Measurements from ENCODE around the gene DNAH9.

The DNAH9 gene

DNA sequence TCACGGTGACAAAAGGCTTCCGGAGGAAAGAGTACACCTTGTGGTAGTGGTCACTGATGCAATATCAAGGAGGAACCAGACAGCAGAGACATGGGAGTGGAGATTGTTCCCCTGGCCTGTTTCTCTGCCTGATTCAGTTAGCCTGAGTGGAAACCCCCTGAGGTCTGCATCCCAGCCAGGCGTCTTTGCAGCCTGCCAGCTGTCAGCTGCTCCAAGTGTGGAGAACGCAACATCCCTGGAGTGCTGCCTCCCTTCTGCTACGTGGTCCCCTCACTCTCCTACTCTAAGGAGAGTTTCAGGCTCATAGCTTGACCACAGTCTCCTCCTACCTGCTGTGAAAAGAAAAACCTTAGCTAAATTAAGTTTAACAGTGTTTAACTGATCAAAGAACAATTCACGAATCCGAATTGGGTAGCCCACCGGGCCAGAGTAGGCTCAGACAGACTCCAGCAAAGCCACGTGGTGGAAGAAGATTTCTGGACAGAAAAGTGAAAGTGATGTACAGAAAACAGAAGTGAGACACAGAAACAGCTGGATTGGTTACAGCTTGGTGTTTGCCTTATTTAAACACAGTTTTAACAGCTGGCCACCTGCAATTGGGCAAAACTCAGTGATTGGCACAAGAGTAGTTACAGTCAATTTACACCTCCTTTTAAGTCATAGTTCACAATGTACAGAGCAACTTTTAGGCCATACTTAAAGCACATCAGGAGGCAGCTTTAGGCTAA is 188.6 kb downstream of the DNAH9 start:
- H3K4me3 ChIP-seq (ENCODE audit: low read depth, low read length), result no peak overlapping the region
- H3K9me3 ChIP-seq (ENCODE audit: control insufficient read depth, insufficient read depth, low read length), result no peaks in the 10 kb centered on the region
- no peaks in the 10 kb centered on the region for H3K36me3 ChIP-seq (ENCODE audit: control insufficient read depth, insufficient read depth, low read length)
- H3K4me1 ChIP-seq (ENCODE audit: control insufficient read depth, insufficient read depth, low read length), result no peaks in the 10 kb centered on the region
- no peak overlapping the region for H3K9ac ChIP-seq (ENCODE audit: low read depth, low read length)
- no peaks in the 10 kb centered on the region for H3K27me3 ChIP-seq (ENCODE audit: control insufficient read depth, insufficient read depth, low read length)

DNA sequence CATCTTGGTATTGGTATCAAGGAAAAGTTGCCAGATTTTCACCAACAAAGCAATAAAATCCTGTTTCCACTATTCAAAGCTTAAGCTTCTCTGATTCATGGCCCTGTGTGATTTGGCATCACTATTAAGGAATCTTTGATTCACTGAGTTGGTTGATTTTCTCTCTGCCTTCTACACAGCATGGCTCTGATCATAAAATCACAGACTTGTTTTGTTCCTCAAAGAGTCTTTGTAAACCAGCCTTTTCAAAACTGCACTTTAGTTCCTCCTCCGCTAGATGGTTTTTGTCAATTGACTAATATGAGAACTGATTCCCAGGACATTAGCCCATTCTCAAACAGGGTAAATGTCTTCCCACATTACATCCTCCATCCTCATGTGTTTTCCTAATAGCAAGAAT is 197.6 kb downstream of the DNAH9 start:
- Histone ChIP-seq H3K9ac (ENCODE audit: low read depth, low read length) (no peak overlapping the region), H3K4me3 (ENCODE audit: low read depth, low read length) (no peak overlapping the region), H3K36me3 (ENCODE audit: control insufficient read depth, insufficient read depth, low read length) (no peaks in the 10 kb centered on the region), H3K4me1 (ENCODE audit: control insufficient read depth, insufficient read depth, low read length) (no peaks in the 10 kb centered on the region), H3K9me3 (ENCODE audit: control insufficient read depth, insufficient read depth, low read length) (no peaks in the 10 kb centered on the region), H3K27me3 (ENCODE audit: control insufficient read depth, insufficient read depth, low read length) (no peaks in the 10 kb centered on the region)

DNA sequence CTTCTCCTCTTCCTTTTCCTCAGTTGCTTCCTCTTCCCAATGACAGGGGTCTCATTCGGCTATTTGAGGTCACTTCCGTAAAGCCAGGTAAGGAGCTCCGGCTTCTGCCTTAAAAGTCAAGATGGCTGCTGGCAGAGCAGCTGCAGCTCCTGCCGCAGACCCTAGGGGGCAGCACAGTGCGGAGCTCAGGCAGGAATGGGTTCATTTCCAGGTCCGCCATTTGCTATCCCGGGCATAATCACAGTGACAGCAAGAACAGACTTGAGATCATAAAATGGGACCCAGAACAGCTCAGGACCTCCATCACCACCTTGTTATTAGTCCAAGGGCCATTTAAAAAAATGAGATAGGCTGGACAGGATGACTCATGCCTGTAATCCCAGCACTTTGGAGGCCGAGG is 199.5 kb downstream of the DNAH9 start:
- Histone ChIP-seq H3K4me3 (ENCODE audit: low read depth, low read length) (no peak overlapping the region), H3K27me3 (ENCODE audit: control insufficient read depth, insufficient read depth, low read length) (no peaks in the 10 kb centered on the region), H3K9ac (ENCODE audit: low read depth, low read length) (no peak overlapping the region), H3K36me3 (ENCODE audit: control insufficient read depth, insufficient read depth, low read length) (no peaks in the 10 kb centered on the region), H3K9me3 (ENCODE audit: control insufficient read depth, insufficient read depth, low read length) (no peaks in the 10 kb centered on the region), H3K4me1 (ENCODE audit: control insufficient read depth, insufficient read depth, low read length) (no peaks in the 10 kb centered on the region)

DNA sequence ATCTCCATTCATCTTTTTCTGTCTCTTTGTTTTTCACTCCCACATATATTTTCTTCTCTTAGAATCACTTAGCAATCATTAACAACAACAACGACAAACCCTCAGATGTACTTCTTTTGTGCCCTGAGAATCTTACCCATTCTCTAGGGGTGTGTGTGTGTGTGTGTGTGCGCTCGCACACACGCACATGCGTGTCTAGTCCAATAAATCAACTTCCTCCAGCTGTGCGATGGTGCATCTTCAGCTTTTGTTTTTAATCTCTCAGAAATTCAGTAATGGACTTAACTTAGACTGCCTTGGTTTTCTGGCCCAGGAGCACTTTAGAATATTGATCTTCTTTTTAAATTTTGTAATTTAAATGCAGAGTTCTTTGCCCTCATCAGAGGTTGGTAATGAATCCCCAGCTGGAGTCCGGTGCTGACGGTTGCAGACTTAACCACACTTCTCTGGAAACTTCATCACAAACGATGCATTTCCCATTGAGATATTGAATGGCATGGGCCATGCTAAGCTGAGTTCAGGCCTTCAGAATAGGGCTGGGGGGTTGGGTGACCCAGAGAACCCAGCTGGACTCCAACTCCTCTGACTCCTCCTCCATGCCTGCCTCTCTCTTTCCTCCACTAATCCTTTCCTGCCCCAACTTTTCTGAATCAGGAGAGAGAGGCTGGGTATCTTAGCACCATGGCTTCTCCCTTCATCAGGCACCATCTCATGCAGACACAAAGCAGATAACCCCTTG is 205.1 kb downstream of the DNAH9 start:
- H3K4me3 ChIP-seq (ENCODE audit: low read depth, low read length), result no peak overlapping the region
- no peaks in the 10 kb centered on the region for H3K27me3 ChIP-seq (ENCODE audit: control insufficient read depth, insufficient read depth, low read length)
- no peak overlapping the region for H3K9ac ChIP-seq (ENCODE audit: low read depth, low read length)
- H3K4me1 ChIP-seq (ENCODE audit: control insufficient read depth, insufficient read depth, low read length), result no peaks in the 10 kb centered on the region
- no peaks in the 10 kb centered on the region for H3K9me3 ChIP-seq (ENCODE audit: control insufficient read depth, insufficient read depth, low read length)
- H3K36me3 ChIP-seq (ENCODE audit: control insufficient read depth, insufficient read depth, low read length), result no peaks in the 10 kb centered on the region

DNA sequence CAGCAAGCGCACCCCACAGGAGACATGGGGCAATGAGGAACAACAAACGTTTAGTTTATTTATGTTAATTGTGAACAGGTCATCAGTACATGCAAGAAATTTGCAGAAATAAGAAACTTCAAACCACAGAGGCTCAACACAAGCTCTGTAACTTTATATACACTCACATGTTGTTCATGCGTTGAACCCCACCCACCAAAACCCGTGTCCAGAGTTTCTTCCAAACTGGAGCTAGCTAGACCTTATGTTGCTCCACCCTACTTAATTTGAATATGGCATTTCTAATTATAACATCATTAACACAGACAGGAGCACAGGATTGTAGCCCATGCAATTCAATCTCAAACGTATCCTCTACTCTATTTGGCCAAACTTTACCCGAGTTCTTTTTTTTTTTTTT is 206.9 kb downstream of the DNAH9 start:
- Histone ChIP-seq H3K4me1 (ENCODE audit: control insufficient read depth, insufficient read depth, low read length) (no peaks in the 10 kb centered on the region), H3K9ac (ENCODE audit: low read depth, low read length) (no peak overlapping the region), H3K9me3 (ENCODE audit: control insufficient read depth, insufficient read depth, low read length) (no peaks in the 10 kb centered on the region), H3K27me3 (ENCODE audit: control insufficient read depth, insufficient read depth, low read length) (no peaks in the 10 kb centered on the region), H3K4me3 (ENCODE audit: low read depth, low read length) (no peak overlapping the region), H3K36me3 (ENCODE audit: control insufficient read depth, insufficient read depth, low read length) (no peaks in the 10 kb centered on the region)

DNA sequence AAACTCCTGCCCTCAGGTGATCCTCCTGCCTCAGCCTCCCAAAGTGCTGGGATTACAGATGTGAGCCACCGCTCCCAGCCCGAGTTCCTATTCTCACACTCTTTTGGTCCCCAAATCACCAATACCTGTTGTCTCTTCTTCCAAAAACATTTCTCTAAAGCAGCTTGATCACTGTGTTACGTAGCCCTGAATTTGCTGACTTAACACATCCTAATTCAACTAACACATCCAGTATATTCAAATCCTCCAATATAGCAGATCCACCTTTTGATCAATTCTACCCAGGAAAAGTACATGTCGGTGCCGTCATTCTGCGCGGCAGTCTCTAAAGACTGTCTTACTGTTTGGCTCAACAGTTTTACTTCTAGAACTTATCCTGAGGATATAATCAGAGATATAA is 207.7 kb downstream of the DNAH9 start:
- no peaks in the 10 kb centered on the region for H3K27me3 ChIP-seq (ENCODE audit: control insufficient read depth, insufficient read depth, low read length)

DNA sequence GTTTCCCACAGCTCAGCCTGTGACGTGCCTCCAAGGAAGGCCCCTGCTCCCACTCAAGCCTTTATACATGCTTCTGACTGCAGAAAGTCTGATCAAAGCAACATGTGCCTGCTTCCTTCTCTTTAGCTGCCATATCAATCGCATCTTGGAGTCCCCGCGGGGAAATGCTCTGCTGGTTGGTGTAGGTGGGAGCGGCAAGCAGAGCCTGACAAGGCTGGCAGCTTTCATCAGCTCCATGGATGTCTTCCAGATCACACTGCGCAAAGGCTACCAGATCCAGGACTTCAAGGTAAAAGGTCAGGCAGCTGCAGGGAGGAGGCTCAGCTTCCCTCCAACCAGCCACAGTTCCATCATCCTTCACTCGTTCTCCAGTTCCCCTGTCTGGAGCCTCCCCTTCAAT is 209.3 kb downstream of the DNAH9 start:
- Histone ChIP-seq H3K36me3 (ENCODE audit: control insufficient read depth, insufficient read depth, low read length) (no peaks in the 10 kb centered on the region), H3K4me3 (ENCODE audit: low read depth, low read length) (no peak overlapping the region), H3K27me3 (ENCODE audit: control insufficient read depth, insufficient read depth, low read length) (no peaks in the 10 kb centered on the region), H3K4me1 (ENCODE audit: control insufficient read depth, insufficient read depth, low read length) (no peaks in the 10 kb centered on the region), H3K9ac (ENCODE audit: low read depth, low read length) (no peak overlapping the region), H3K9me3 (ENCODE audit: control insufficient read depth, insufficient read depth, low read length) (no peaks in the 10 kb centered on the region)

More for the DNA sequence above, 207.7 kb downstream of the DNAH9 start:
- no peak overlapping the region for H3K4me3 ChIP-seq (ENCODE audit: low read depth, low read length)
- H3K36me3 ChIP-seq (ENCODE audit: control insufficient read depth, insufficient read depth, low read length), result no peaks in the 10 kb centered on the region
- no peaks in the 10 kb centered on the region for H3K9me3 ChIP-seq (ENCODE audit: control insufficient read depth, insufficient read depth, low read length)
- no peak overlapping the region for H3K9ac ChIP-seq (ENCODE audit: low read depth, low read length)
- no peaks in the 10 kb centered on the region for H3K4me1 ChIP-seq (ENCODE audit: control insufficient read depth, insufficient read depth, low read length)

DNA sequence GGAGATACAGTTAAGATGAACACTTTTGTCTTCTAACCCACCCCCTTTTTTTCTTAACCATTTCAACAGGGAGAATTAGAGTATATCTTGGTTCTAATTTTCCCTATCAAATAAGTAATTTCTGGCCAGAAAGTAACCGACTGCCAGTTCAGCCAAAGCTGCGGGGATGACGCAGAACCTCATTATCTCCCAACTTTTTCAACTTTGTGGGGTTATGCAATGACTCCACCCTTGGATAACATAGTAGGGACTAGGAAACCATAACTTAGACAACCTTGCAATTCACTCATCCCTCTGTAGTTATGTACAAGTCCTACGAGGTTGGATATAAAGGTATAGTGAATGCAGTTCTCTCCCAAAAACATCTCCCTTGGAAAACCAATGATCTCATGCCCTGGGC is 215.0 kb downstream of the DNAH9 start:
- Histone ChIP-seq H3K27me3 (ENCODE audit: control insufficient read depth, insufficient read depth, low read length) (no peaks in the 10 kb centered on the region), H3K9me3 (ENCODE audit: control insufficient read depth, insufficient read depth, low read length) (no peaks in the 10 kb centered on the region), H3K9ac (ENCODE audit: low read depth, low read length) (no peak overlapping the region), H3K4me1 (ENCODE audit: control insufficient read depth, insufficient read depth, low read length) (no peaks in the 10 kb centered on the region), H3K4me3 (ENCODE audit: low read depth, low read length) (no peak overlapping the region), H3K36me3 (ENCODE audit: control insufficient read depth, insufficient read depth, low read length) (no peaks in the 10 kb centered on the region)

DNA sequence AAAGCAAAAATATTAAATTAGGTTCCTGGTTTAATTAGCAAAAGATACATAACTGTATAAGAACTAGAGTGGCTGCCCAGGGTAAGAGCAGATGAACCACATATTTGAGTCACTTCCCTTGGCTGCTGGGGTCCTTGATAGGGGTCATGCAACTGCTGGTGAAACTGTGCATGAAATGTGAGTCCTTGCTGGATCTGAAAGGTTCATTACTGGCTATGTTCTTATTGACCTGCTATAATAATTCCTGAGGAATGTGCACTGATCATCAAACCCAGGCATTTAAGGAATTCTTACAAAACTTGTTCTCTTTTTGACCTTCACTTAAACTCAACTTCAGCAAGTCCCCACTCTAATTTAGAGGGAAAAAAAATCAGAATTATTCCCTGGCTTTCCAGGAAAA is 215.6 kb downstream of the DNAH9 start:
- Histone ChIP-seq H3K36me3 (ENCODE audit: control insufficient read depth, insufficient read depth, low read length) (no peaks in the 10 kb centered on the region), H3K9ac (ENCODE audit: low read depth, low read length) (no peak overlapping the region), H3K27me3 (ENCODE audit: control insufficient read depth, insufficient read depth, low read length) (no peaks in the 10 kb centered on the region), H3K9me3 (ENCODE audit: control insufficient read depth, insufficient read depth, low read length) (no peaks in the 10 kb centered on the region), H3K4me1 (ENCODE audit: control insufficient read depth, insufficient read depth, low read length) (no peaks in the 10 kb centered on the region), H3K4me3 (ENCODE audit: low read depth, low read length) (no peak overlapping the region)

DNA sequence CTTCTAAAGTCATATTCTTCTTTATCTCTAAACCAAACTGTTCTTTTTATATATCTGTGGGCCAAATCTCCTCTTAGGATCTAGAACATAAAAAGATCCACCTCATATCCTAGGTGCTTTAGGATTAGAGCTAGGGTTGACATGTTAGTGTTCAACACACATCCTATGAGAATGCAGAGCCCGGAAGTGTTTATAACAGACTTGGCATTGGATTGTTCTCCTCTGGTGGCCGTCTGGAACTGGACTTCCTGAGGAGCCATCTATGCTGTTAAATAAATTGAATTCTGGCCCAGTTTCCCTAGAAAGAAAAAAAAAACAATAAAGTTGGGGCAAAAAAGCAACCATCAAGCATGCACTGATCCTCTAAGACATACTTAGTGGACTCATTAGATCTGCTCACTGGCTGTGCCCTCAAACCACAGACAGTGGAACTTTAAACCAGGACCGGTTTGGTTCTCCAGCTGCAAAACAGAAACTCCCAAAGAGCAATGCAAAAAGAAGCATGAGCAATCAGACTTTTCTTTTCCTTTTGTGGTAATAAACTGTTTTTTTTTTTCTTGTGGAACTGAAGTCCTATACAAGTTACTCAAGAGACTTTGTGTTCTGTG is 216.5 kb downstream of the DNAH9 start:
- Histone ChIP-seq H3K9ac (ENCODE audit: low read depth, low read length) (no peak overlapping the region), H3K27me3 (ENCODE audit: control insufficient read depth, insufficient read depth, low read length) (no peaks in the 10 kb centered on the region), H3K36me3 (ENCODE audit: control insufficient read depth, insufficient read depth, low read length) (no peaks in the 10 kb centered on the region), H3K4me3 (ENCODE audit: low read depth, low read length) (no peak overlapping the region), H3K4me1 (ENCODE audit: control insufficient read depth, insufficient read depth, low read length) (no peaks in the 10 kb centered on the region), H3K9me3 (ENCODE audit: control insufficient read depth, insufficient read depth, low read length) (no peaks in the 10 kb centered on the region)

DNA sequence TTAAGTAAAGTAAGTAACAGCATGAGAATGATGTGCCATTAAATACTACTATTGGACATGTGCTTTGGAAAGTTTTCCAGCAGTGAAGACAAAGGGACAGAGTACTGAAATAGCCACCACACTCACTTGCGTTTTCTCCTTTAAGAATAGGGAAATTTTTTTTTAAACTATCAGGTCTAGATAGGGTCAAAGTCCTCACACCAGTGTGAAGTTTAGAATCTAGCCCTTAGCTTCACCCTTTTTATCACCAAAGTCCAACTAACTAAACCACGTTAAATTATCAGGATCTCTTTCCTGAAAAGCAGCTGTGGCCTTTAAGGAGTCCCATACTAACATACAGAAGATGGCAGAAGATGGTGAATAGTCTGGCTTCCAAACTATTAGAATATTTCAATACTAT is 218.1 kb downstream of the DNAH9 start:
- Histone ChIP-seq H3K4me1 (ENCODE audit: control insufficient read depth, insufficient read depth, low read length) (no peaks in the 10 kb centered on the region), H3K27me3 (ENCODE audit: control insufficient read depth, insufficient read depth, low read length) (no peaks in the 10 kb centered on the region), H3K36me3 (ENCODE audit: control insufficient read depth, insufficient read depth, low read length) (no peaks in the 10 kb centered on the region), H3K9me3 (ENCODE audit: control insufficient read depth, insufficient read depth, low read length) (no peaks in the 10 kb centered on the region), H3K9ac (ENCODE audit: low read depth, low read length) (no peak overlapping the region), H3K4me3 (ENCODE audit: low read depth, low read length) (no peak overlapping the region)

DNA sequence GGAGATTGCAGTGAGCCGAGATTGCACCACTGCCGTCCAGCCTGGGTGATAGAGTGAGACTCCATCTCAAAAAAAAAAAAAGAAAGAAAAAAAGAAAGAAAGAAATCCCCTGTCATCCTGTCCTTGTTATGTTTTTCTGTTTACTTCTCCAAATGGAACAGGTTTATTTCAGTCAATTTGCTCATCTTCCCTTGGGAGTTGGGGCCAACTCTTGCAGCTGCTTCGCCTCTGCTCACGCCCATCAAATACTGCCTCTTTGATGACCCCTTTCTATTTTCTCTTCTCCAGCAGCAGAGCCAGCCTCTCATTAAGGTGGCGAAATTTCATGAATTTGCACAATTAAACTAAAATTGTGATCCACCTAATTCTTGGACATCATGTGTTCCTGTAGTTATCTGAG is 225.6 kb downstream of the DNAH9 start:
- no peak overlapping the region for H3K4me3 ChIP-seq (ENCODE audit: low read depth, low read length)
- H3K27me3 ChIP-seq (ENCODE audit: control insufficient read depth, insufficient read depth, low read length), result no peaks in the 10 kb centered on the region
- H3K36me3 ChIP-seq (ENCODE audit: control insufficient read depth, insufficient read depth, low read length), result no peaks in the 10 kb centered on the region
- no peaks in the 10 kb centered on the region for H3K4me1 ChIP-seq (ENCODE audit: control insufficient read depth, insufficient read depth, low read length)
- H3K9me3 ChIP-seq (ENCODE audit: control insufficient read depth, insufficient read depth, low read length), result no peaks in the 10 kb centered on the region
- H3K9ac ChIP-seq (ENCODE audit: low read depth, low read length), result no peak overlapping the region

All from iPS-15b (cell line).